ENCODE measurements around the gene PPID.
"Not testable (repeated sequence)": the region's sequence is repeated elsewhere in the genome, so short reads cannot be mapped to it uniquely, and the experiment has no call there.

PPID gene

DNA sequence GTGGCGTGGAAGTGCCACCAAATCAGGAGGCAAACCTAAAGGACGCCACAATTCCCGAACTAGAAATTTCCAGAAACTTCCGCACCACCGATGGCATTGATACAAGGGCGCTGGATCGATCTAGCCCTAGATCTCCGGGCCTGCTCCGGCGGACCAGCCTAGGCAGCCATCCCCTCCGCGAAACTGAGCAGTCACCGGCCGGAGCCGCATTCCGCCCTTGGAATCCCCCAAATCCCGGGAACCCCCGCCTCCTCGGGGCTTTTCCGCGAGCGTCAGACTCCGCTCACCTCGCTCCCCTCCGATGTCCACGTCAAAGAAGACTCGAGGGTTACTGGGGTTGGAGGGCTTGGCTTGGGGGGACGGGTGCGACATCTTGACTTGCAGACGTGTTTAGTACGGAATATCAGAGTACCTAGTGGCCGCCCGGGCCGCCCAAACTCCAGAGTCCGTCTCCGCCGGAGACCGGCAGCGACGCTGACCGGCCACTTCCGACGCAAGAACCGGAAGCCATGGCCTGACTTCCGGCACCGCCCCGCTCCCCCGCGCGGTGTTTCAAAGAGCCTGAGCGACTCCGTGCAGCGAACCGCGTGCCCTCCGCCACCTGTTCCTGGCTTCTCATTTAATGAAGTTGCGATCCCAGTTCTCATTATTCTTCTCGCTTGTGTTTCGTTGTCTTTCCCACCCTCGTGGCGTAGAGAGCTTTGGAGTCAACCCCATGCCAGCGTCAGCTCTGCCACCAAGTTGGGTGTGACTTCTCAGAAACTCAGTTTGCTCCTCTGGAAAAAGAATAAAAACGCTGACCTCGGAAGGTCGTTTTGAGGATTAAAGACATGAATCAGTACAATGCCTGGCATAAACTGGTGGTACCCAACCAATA is at the start of gene PPID:
Gene PPID (minus strand): TSS at position 480 of the 877 bp plus-strand sequence. CDS start 108 bp downstream, at position 372.
- DNase-seq = peak; percentile 92

DNA sequence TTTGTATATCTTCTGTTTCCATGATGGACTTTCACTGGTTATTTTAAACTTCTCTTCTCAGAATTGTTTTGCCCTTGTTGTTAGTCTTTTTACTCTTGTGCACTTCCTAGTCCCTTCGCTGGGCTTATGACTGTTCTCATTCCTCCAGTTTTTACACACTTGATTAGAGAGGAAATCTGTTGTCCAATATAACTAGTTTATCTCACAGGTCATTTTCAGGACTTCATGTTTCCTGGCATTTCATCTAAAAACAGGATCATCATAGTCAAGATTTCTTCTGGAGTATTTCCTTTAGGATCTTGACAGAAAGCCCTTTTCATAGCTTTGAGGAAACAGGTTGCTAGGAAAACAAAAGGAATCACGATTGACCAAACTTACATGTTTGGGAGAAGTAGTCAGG is 48.6 kb upstream of the PPID start:
- no peak for DNase-seq

DNA sequence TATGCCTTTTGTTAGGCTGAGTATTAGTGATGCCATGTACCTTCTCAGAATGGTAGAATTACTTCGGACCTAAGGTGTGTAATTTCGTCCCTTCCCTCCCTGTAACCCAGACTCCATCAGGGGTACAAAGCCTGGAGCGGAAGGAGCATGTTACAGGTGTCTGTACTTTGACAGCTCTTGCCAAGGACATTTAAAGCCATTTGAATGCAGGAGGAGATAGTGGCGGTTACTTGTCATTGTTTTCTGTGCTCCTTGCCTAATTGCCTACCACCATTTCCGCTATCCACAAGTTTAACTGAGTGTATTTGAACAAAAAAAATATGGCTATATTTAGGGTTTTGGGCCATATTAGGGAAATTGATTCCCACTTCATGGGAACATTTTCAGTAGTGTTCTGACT is 47.5 kb upstream of the PPID start:
- DNase-seq = no peak

DNA sequence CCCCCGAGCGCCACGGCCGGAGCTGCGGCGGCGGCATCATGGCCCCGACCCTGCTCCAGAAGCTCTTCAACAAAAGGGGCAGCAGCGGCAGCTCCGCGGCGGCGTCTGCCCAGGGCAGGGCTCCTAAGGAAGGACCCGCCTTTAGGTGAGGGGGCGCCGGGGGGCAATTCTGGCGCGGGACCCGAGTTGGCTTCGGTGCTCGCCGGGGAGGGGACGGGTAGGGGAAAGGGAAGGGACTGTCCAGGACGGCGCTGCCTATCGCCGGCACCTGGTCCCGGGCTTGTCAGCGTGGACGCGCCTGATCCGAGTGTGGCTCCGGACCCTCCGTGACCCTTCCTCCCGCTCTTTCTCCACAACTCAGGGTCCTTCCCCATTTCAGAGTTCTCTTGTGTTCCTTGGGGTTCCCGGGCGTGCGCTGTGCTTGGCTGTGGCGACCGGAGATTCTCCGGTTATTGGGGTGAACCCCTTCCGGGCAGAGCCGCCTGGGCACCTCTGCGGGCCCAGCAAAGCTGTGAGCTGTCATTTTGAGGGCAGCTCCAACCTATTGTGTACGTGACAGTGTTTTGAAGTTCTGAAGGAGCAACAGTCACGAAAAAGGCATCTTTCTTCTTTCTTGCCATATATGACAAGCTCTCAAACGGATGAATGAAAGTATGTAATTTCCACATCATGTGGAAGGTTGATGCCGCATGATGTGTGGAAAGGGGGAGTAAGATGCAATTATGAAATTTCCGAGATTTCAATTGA is 46.2 kb upstream of the PPID start:
- peak; percentile 56 for DNase-seq

DNA sequence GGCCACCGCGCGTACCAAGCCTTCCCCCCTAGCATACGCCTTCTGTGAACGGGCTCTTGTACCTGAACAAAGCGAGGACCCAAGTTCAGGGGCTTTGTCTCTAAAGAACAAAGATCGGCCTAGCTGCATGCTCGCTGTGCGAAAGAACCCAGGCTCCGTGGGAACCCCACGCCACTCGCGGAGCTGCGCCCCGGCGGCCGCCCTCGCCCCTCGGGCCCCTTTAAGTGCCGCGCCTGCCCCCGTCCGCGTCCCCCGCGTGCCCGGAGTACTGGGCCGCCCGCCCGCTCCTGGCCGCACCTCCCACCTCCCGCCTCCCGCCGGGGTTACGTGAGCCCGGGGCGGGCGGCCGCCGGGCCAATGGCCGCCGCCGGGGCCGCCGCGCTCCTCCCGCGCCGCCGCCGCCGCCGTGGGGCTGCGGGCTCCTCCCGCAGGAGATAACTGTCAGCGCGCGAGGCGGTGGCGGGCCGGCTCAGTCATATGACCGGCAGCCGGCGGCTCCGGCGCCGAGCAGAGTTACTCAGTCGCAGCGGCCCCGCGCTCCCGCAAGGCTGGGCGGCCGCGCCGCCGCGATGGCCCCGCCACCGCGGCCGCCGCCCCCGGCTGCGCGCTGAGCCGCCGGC is 45.5 kb upstream of the PPID start, which contains the start of gene FNIP2:
Gene FNIP2 (plus strand): TSS at position 472 of the 620 bp plus-strand sequence. CDS start 187 bp downstream, outside the sequence.
- DNase-seq = peak; percentile 80

DNA sequence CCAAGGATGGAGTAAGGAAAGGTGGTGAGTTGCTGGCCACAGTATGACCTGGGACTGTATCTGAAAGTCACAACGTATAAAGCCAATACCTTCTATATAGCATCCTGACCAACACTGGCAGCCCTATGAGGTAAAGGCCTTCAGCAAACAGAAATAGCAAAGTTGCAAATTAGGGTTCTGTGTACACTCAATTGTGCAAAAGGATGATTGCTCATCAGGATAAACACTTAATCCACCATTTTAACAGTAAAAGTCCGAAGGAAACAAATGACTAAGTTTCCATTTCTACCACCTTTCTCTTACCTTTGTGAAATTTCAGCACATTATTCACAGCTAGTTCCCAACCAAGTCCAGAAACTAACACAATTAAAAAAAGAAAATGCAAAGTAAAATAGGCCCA is 44.3 kb upstream of the PPID start:
- no peak for DNase-seq

DNA sequence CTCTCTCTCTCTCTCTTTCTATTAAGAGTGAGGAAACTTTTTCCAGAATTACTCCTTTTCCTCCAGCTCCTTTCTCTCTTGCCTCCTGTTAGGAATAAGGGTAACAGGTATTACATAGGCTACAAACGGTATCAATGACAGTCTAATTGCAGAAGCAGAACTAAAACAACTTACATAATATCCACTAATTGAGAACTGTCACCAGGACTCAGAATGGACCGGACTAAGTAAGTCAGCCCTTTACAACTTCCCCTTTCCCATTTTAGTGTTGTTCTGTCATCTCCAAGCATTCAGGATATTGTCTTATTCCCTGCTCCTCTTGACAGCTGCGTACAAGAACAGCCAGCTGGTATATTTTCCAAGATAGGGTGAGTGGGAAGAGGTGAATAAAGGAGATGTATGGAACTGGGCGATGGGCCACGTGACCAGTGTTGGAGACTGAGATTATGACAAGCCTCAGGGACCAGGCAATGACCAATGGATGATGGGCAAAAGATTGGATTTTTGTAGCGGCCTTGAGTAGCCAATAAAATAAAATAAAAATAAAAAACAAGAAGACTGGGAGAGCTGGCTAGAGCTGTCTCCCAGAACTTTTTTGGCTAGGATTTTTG is 43.3 kb upstream of the PPID start:
- DNase-seq = peak; percentile 44

DNA sequence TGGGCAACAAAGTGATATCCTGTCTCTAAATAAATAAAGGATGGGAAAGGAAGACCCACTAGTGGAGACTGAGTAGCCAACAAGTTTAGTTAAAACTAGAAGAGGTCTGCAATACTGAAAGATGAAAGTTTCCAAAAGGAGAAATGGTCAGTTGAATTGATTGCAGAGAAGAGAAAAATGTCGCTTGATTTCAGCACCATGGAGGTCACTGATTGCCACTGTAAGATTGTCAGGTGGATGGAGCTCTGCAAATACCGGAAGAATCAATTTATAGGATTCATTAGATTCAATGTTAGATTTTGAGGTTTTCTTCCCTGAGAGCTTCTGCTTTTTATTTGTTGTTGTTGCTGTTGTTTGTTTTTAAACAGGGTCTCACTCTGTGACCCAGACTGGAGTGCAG is 40.3 kb upstream of the PPID start:
- no peak for DNase-seq

DNA sequence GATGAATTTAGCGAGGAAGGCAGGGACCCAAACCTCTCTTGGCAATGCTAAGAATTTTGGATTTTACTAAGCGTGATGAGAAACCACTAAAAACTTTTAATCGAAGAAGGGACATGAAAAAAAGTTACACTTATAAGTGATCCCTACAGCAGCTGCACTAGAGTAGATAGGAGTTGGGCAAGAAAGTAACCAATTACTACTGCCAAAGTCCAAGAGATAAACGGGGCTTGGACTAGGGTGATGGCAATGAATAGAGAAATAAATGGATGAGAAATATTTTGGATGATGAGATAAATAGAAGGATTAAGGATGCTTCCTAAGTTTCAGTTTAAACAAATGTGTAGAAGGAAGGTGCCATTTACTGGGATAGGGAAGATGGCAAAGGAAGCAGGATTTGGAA is 39.4 kb upstream of the PPID start:
- no peak for DNase-seq

DNA sequence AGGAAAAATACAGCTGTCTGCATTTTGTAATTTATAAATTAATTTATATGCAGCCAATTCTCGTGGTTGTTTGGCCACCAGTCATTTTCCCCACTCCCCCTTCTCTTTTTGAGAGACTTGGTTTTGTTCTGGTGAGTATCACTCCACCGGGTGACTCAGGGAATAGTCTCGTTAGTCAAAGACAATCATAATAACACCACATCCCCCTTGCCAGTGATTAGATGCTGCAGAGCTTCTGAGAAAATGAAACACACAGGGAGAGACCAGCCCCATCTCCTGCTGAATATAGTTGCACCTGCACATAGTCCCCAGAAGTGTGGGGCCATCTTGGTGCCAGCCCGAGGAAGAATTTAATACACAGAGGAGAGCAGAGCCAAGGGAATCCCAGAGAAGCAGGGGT is 37.7 kb upstream of the PPID start:
- DNase-seq = no peak

DNA sequence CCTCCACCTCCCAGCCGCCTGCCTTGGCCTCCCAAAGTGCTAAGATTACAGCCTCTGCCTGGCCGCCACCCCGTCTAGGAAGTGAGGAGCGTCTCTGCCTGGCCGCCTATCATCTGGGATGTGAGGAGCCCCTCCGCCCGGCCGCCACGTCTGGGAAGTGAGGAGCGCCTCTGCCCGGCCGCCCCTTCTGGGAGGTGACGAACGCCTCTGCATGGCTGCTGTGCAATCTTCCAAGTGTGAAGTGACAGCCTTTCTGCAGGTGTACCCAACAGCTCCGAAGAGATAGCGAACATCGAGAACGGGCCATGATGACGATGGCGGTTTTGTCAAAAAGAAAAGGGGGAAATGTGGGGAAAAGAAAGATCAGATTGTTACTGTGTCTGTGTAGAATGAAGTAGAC is 36.3 kb upstream of the PPID start:
- not testable (repeated sequence) for DNase-seq

DNA sequence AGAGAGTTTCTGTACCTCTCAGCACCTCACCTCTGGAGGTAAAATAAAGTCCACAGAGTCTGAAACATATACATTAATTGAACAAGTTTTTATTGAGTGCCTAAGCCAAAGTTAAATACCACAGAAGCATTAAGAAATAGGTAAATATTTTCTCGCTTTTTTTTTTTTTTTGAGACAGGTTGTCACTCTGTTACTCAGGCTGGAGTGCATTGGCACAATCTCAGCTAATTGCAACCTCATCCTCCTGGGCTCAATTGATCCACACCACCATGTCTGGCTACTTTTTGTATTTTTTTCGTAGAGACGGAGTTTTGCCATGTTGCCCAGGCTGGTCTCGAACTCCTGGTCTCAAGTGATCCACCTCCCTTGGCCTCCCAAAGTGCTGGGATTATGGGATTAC is 35.5 kb upstream of the PPID start:
- no peak for DNase-seq

DNA sequence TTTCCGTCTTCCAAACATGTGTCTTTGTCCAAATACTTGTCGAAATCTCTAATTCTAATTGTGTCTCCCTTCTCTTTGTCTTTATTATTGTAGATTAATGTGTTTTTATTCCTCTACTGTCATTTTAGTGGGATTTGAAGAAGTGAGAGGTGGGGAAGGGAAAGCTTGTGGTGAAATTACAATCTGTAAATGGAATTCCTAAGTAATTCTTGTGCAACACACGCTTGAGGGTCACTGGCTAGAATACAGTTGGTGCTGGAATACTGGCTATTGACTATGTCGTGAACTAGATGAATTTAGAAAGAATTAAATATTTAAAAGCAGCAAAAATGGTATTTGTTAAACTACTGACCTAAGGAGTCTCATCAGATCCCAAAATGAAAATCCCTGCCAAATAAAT is 34.9 kb upstream of the PPID start:
- no peak for DNase-seq

DNA sequence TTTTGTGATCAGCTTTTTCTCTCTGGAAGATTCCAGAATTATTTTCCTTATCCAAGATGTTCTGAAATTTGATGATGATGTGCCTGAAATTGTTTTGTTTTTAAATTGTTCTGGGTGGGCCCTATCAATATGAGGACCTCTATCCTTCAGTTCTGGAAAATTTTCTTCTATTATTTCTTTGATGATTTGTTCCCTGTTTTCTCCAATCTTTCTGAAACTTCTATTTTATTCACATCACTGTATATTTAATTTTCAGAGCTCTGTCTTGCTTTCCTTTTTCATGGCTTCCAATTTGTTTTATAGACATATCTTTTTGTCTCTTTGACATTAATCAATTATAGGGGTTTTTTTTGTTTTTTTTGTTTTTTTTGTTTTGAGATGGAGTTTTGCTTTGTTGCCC is 33.4 kb upstream of the PPID start:
- no peak for DNase-seq

DNA sequence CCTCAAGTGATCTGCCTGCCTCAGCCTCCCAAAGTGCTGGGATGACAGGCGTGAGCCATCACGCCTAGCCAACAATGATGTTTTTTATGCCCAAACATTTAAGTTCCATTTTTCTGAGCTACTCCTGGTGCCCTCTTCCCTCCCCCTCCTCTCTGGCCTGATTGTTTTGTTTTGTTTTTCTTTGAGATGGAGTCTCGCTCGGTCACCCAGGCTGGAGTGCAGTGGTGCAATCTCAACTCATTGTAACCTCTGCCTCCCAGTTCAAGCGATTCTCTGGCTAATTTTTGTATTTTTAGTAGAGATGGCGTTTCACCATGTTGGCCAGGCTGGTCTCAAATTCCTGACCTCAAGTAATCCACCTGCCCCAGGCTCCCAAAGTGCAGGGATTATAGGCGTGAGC is 32.6 kb upstream of the PPID start:
- not testable (repeated sequence) for DNase-seq

DNA sequence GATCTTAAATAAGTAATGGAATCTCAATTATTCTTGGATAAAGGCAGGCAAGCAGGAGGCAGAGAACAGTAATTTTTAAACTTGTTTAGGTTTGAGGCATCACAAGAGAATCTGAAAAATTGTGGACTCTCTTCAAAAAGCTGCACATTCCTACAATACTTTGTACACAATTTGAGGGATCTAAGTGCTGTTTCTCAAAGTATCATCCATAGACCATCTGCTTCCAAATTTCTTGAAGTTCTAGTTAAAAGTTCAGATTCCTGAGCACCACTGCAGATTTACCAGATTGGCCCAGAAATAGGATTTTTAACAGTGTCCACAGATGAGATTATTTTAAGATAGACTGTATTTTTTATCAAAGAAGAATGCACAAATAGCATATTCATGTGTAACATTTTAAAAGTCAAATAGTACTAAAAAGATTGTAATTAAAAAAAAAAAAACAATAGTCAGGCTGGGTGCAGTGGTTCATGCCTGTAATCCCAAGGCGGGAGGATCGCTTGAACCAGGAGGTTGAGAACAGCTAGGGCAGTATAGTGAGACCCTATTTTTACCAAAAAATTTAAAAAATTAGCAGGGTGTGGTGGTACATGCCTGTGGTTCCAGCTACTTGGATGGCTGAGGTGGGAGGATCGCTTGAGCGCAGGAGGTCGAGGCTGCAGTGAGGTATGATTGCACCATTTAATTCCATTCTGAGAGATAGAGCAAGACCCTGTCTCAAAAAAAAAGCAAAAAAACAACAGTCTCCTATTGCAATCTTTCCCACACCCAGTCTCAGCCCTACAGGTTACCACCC is 31.4 kb upstream of the PPID start:
- no peak for DNase-seq

DNA sequence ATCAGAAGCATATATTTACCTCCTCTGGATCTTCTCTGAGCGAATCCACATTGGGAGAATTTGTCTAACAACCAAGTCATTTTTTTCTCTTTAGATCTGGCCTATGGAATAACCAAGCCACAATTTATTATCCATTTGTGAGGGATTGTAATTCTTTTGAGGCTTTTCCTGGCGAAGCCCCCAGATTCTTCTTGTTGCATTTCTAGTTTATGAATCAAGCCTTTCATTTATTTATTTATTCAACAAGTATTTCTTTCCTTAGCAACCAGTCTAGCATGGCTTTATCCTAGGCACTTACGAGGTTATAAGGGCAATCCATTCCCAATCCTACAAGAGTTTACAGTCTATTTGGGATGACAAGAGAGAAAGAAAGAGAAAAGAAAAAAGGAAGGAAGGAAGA is 27.2 kb upstream of the PPID start:
- DNase-seq = no peak

DNA sequence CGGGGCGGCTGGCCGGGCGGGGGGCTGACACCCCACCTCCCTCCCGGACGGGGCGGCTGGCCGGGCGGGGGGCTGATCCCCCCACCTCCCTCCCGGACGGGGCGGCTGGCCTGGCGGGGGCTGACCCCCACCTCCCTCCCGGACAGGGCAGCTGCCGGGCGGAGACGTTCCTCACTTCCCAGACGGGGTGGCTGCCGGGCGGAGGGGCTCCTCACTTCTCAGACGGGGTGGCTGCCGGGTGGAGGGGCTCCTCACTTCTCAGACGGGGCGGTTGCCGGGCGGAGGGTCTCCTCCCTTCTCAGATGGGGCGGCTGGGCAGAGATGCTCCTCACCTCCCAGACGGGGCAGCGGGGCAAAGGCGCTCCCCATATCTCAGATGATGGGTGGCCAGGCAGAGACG is 23.3 kb upstream of the PPID start:
- not testable (repeated sequence) for DNase-seq

DNA sequence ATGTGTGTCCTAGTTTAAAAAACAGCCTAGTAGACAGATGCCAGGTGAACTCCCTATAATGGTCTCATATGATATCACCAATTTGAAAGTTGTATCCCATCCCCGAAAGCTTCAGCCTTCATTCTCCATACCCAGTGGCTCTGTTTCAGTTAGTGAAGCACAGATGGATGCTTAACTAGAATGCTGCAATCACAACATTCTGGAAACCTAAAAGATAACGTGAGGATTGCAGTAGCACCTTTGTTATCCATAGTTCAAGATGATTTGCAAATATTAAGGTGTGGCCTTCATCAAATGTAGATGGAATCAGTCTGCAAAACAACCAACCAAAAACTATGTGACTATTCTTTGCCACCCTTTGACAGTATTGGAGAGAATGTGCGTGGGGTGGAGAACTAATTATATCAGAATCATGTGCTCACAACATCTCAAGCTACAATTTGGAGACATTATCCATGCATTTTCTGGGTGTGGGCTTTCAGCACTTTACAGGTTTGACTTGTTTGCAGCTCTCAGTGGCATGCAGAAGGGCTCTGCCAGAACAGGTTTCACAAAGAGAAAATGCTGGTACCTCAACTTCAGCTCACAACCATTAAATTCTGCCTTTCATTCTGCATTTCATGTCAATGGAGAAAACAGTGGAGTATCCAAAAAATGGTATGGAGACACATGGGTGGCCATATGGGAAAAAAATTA is 18.3 kb upstream of the PPID start:
- DNase-seq = no peak

DNA sequence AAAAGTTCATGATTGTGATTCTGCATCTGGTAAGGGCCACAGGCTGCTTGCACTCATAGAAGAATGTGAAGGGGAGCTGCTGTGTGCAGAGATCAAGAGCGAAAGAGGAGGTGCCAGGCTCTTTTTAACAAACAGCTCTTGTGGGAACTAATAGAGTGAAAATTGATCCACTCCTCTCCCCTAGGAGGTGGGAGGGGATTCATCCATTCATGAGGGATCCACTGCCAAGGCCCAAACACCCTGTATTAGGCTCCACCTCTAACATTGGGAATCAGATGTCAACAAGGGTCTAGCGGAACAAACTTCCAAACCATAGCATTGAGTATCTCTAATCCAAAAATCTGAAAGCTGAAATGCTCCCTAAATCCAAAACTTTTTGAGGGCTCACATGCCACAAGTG is 16.4 kb upstream of the PPID start:
- DNase-seq = no peak

DNA sequence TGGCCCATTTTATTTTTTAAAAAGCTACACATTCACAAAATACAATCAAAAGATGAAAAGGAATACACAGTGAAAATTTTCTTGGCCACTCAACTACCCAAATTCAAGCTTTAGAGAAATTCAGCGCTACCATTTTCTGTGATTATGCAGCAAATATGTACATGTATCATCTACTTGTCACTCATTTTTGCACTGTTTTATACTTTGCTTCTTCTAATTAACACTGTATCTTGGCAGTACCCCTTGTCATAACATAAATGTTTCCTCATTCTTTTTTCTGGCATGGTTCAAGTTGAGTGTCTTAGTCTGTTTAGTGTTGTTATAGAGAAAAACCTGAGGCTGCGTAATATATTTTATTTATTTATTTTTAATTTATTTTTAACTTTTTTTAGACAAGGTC is 15.7 kb upstream of the PPID start:
- no peak for DNase-seq
